Transverse colon (tissue), 4 donors: ENCODE data around the gene STAM.

Source experiments
- CTCF ChIP-seq, 5 experiments: fragments of 200-600 bp in 3 of 5; fragments of 450-650 bp in 2 of 5; sonication (generic) in 3 of 5; IDR thresholded peaks; 1 replicate in 2 of 5; 2 replicates in 3 of 5; pipeline ENCODE4 v1.5.1; 2016 to 2017; ENCODE audit warnings: antibody characterized with exemption in 5 of 5, inconsistent platforms in 3 of 5, mild to moderate bottlenecking in 2 of 5, moderate library complexity in 1 of 5
- EP300 ChIP-seq: sonication (generic); formaldehyde crosslinking; IDR thresholded peaks from one replicate; pipeline ENCODE4 v1.6.1; 2017; ENCODE audit warnings: antibody characterized with exemption, low read depth
- POLR2A ChIP-seq: fragments of 450-650 bp; IDR thresholded peaks from one replicate; pipeline ENCODE4 v1.6.1; 2016; ENCODE audit warnings: antibody characterized with exemption, mild to moderate bottlenecking, moderate library complexity
- POLR2AphosphoS5 ChIP-seq, 3 donors: sonication (generic); formaldehyde crosslinking; IDR thresholded peaks; one replicate each; pipeline ENCODE4 v1.6.1; 2016; ENCODE audit warnings: antibody characterized with exemption in 3 of 3

- TF ChIP-seq CTCF (IDR thresholded peaks at IDR 0.05) (no peak), POLR2A (no peak), POLR2AphosphoS5 (IDR thresholded peaks at IDR 0.05) (no peak), EP300 (no peak)
Measured at GRCh38 chr10:17744341-17744861, 100.5 kb downstream of the STAM start.
